Gastrocnemius medialis (tissue), 4 donors: ENCODE measurements around the gene MDFIC. TPM values are rescaled to one million over a fixed set of nuclear protein-coding genes. Genes with fewer than 3 reads are reported as not detected.

Experiments used
- ATAC-seq, 2 donors: fragments of 150-250 bp; one replicate each; pipeline ENCODE4 v1.9.1; 2016
- DNase-seq, 2 donors: peaks; one replicate each; pipeline ENCODE4 v3.0.0-alpha.2; 2019
- H3K27ac ChIP-seq, 4 donors: fragments of 200-600 bp; sonication (generic); 1 replicate in 1 of 4; 2 replicates in 3 of 4; pipeline ENCODE4 v1.5.1; 2016 to 2018; ENCODE audit warnings: mild to moderate bottlenecking in 2 of 4, moderate library complexity in 1 of 4
- H3K27me3 ChIP-seq, 3 donors: fragments of 200-600 bp; sonication (generic) in 2 of 3; 1 replicate in 1 of 3; 2 replicates in 2 of 3; pipeline versions ENCODE4 v1.5.1 to v1.6.0; 2016 to 2019; ENCODE audit warnings: mild to moderate bottlenecking in 1 of 3, moderate library complexity in 1 of 3
- H3K36me3 ChIP-seq, 2 donors: fragments of 200-600 bp; sonication (generic) in 1 of 2; one replicate each; pipeline ENCODE4 v1.5.1; 2017 to 2018
- H3K4me1 ChIP-seq, 2 donors: fragments of 200-600 bp; sonication (generic) in 1 of 2; one replicate each; pipeline ENCODE4 v1.5.1; 2016 to 2017; ENCODE audit warnings: mild to moderate bottlenecking in 2 of 2
- H3K4me3 ChIP-seq, 4 donors: fragments of 200-600 bp; sonication (generic) in 3 of 4; 1 replicate in 1 of 4; 2 replicates in 3 of 4; pipeline ENCODE4 v1.5.1; 2016 to 2019; ENCODE audit warnings: mild to moderate bottlenecking in 2 of 4
- H3K9me3 ChIP-seq, 3 donors: fragments of 200-600 bp; sonication (generic) in 2 of 3; 1 replicate in 1 of 3; 2 replicates in 2 of 3; pipeline ENCODE4 v1.5.1; 2016 to 2019
- CTCF ChIP-seq, 5 experiments: fragments of 450-650 bp in 3 of 5; fragments of 200-600 bp in 2 of 5; sonication (generic) in 2 of 5; IDR thresholded peaks in 4 of 5; conservative IDR thresholded peaks in 1 of 5; 1 replicate in 4 of 5; 2 replicates in 1 of 5; pipeline ENCODE4 v1.5.1; 2016 to 2019; ENCODE audit warnings: antibody characterized with exemption in 5 of 5, mild to moderate bottlenecking in 3 of 5, moderate library complexity in 3 of 5
- POLR2A ChIP-seq, 2 donors: fragments of 450-650 bp; IDR thresholded peaks; one replicate each; pipeline ENCODE4 v1.6.1; 2017; ENCODE audit warnings: antibody characterized with exemption in 2 of 2, mild to moderate bottlenecking in 2 of 2, moderate library complexity in 2 of 2
- in situ Hi-C, 4 donors: fragments of 200-750 bp; cut with MboI; loops; one replicate each; pipeline versions ENCODE4 v1.15.0 to v1.8.0; 2017; ENCODE audit warnings: low sequenced_read_pairs in 4 of 4
- intact Hi-C: fragments of 100-400 bp; cut with DNase I; formaldehyde crosslinking; loops from one replicate; pipeline ENCODE4 v1.15.1; 2023; ENCODE audit warnings: low total_unique reads
- total RNA-seq, 4 donors: library from RNA; depleted of rRNA; stranded (reverse); fragments of >200 nt; gene quantifications; one replicate each; pipeline versions ENCODE4 v1.1.0 to v1.2.3, GENCODE V29; 2016

Gene MDFIC
- total RNA-seq, 4 donors from 2014 or later = 6.3 to 11.6 (median 10.6) TPM

- intact Hi-C loops = loop anchor here (10.0 kb wide), 1 partner anchor 61 kb away; no protein-coding TSS in a partner anchor
- peak overlapping the region in 1 of 4 donors; percentile 78 for H3K27ac ChIP-seq
These were observed 21.6 kb downstream of the MDFIC start for GRCh38 chr7:114943530-114943929.

GRCh38 chr7:114943953-114944744, 22.3 kb downstream of the MDFIC start:
- H3K9me3 ChIP-seq = no peaks in the 10 kb centered on the region
- TF ChIP-seq CTCF (IDR thresholded peaks at IDR 0.05 in 4 of 5, conservative IDR thresholded peaks at IDR 0.05 in 1 of 5) = no peak
- TF ChIP-seq POLR2A (IDR thresholded peaks at IDR 0.05) = no peak
- H3K27me3 ChIP-seq = no peaks in the 10 kb centered on the region
- H3K4me1 ChIP-seq = peaks cover 20 to 25% of the 10 kb centered on the region in 2 donors
- in situ Hi-C loops (no loop called here), intact Hi-C loops (loop anchor here (10.0 kb wide), 1 partner anchor 61 kb away; no protein-coding TSS in a partner anchor)
- peak overlapping the region; percentile 64 to 78 (median 76) for H3K27ac ChIP-seq
- no peak for DNase-seq
- no peak for ATAC-seq
- H3K4me3 ChIP-seq = peak overlapping the region; percentile 48 to 52 (median 52)
- H3K36me3 ChIP-seq = no peaks in the 10 kb centered on the region

More at GRCh38 chr7:114943530-114943929, 21.6 kb downstream of the MDFIC start:
- H3K4me3 ChIP-seq = no peak overlapping the region
- H3K4me1 ChIP-seq = peaks cover 20 to 25% of the 10 kb centered on the region in 2 donors
- ATAC-seq (no peak), DNase-seq (no peak)
- H3K36me3 ChIP-seq = no peaks in the 10 kb centered on the region
- no peaks in the 10 kb centered on the region for H3K9me3 ChIP-seq
- TF ChIP-seq POLR2A (IDR thresholded peaks at IDR 0.05) (no peak), CTCF (IDR thresholded peaks at IDR 0.05 in 4 of 5, conservative IDR thresholded peaks at IDR 0.05 in 1 of 5) (no peak)
- no peaks in the 10 kb centered on the region for H3K27me3 ChIP-seq
- in situ Hi-C loops = no loop called here

- peak overlapping the region; percentile 48 to 52 (median 52) for H3K4me3 ChIP-seq
- H3K27ac ChIP-seq = peak overlapping the region; percentile 64 to 78 (median 76)
- ATAC-seq (peak; percentile 96 to 97), DNase-seq (peak; percentile 64 to 81)
- intact Hi-C loops = loop anchor here (10.0 kb wide), 1 partner anchor 60 kb away; no protein-coding TSS in a partner anchor
- TF ChIP-seq POLR2A (IDR thresholded peaks at IDR 0.05) (no peak), CTCF (IDR thresholded peaks at IDR 0.05 in 4 of 5, conservative IDR thresholded peaks at IDR 0.05 in 1 of 5) (no peak)
- in situ Hi-C loops = no loop called here
- no peaks in the 10 kb centered on the region for H3K36me3 ChIP-seq
- no peaks in the 10 kb centered on the region for H3K27me3 ChIP-seq
- H3K9me3 ChIP-seq = no peaks in the 10 kb centered on the region
- peaks cover 20 to 25% of the 10 kb centered on the region in 2 donors for H3K4me1 ChIP-seq
These were observed 23.1 kb downstream of the MDFIC start for GRCh38 chr7:114944745-114945625.

GRCh38 chr7:114949231-114949630, 27.3 kb downstream of the MDFIC start:
- ATAC-seq (no peak), DNase-seq (no peak)
- Histone ChIP-seq H3K36me3 (no peaks in the 10 kb centered on the region), H3K4me1 (peaks cover 15 to 17% of the 10 kb centered on the region in 2 donors), H3K9me3 (no peaks in the 10 kb centered on the region), H3K27ac (no peak overlapping the region), H3K27me3 (no peaks in the 10 kb centered on the region), H3K4me3 (no peak overlapping the region)
- in situ Hi-C loops (no loop called here), intact Hi-C loops (loop anchor here (10.0 kb wide), 1 partner anchor 56 kb away; no protein-coding TSS in a partner anchor)
- TF ChIP-seq CTCF (IDR thresholded peaks at IDR 0.05 in 4 of 5, conservative IDR thresholded peaks at IDR 0.05 in 1 of 5) = no peak
